ENCODE data around the gene NFATC3.

Gene NFATC3

GRCh38 chr16:68247932-68248331 is 162.8 kb downstream of the NFATC3 start:
- DNase-seq (ENCODE audit: low read depth) = no peak
- H3K4me3 ChIP-seq (ENCODE audit: low read length) = no peak overlapping the region
- no peak for TF ChIP-seq CTCF (conservative IDR thresholded peaks at IDR 0.05; ENCODE audit: low read length)

DNA sequence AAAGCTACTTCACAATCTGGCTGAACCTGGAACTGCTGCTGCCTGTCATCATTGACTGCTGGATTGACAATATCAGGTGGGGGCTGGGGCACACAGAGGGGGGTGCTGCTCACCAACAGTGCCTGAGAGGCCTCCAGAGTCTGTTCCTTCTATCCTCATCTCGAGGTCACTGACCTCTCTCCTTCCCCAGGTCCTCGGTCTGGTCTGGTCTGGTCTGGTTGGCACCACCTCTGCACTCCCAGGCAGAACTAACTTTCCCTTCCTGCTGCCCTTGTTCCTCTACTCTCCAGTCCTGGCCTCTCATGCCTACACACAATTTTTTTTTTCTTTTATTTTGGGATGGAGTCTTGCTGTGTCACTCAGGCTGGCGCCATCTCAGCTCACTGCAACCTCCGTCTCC is 164.2 kb downstream of the NFATC3 start:
- H3K4me3 ChIP-seq (ENCODE audit: low read length) = no peak overlapping the region
- no peak for TF ChIP-seq CTCF (conservative IDR thresholded peaks at IDR 0.05; ENCODE audit: low read length)
- no peak for DNase-seq (ENCODE audit: low read depth)

GRCh38 chr16:68250951-68251350 is 165.8 kb downstream of the NFATC3 start:
- H3K4me3 ChIP-seq (ENCODE audit: low read length) = no peak overlapping the region
- TF ChIP-seq CTCF (conservative IDR thresholded peaks at IDR 0.05; ENCODE audit: low read length) = no peak
- no peak for DNase-seq (ENCODE audit: low read depth)

GRCh38 chr16:68251832-68252231 is 166.7 kb downstream of the NFATC3 start:
- no peak for TF ChIP-seq CTCF (conservative IDR thresholded peaks at IDR 0.05; ENCODE audit: low read length)
- H3K4me3 ChIP-seq (ENCODE audit: low read length) = no peak overlapping the region
- DNase-seq (ENCODE audit: low read depth) = no peak

DNA sequence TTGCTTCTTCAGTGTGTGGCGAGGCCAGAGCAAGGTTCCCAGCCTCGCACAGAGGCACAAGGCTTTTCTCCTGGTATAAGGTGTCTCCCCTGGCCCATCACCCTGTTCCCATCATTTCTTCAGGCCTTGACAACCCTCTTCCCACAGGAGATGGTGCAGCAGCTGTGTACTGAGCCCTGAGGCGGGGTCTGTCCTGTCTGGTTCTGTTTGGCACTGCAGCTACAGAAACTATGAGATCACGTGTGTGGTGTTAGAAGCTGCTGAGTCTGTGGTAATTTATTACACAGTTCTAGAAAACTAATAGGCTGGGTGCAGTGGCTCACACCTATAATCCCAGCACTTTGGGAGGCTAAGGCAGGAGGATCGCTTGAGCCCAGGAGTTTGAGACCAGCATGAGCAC is 167.2 kb downstream of the NFATC3 start:
- no peak for TF ChIP-seq CTCF (conservative IDR thresholded peaks at IDR 0.05; ENCODE audit: low read length)
- no peak overlapping the region for H3K4me3 ChIP-seq (ENCODE audit: low read length)
- DNase-seq (ENCODE audit: low read depth) = no peak

GRCh38 chr16:68253721-68254120 is 168.6 kb downstream of the NFATC3 start:
- TF ChIP-seq CTCF (conservative IDR thresholded peaks at IDR 0.05; ENCODE audit: low read length) = no peak
- H3K4me3 ChIP-seq (ENCODE audit: low read length) = no peak overlapping the region
- no peak for DNase-seq (ENCODE audit: low read depth)

- DNase-seq (ENCODE audit: low read depth) = no peak
- TF ChIP-seq CTCF (conservative IDR thresholded peaks at IDR 0.05; ENCODE audit: low read length) = no peak
- no peak overlapping the region for H3K4me3 ChIP-seq (ENCODE audit: low read length)
Measured at GRCh38 chr16:68255712-68256111, 170.5 kb downstream of the NFATC3 start.
